Measurements from ENCODE around the gene PRPF31.

PRPF31 gene, protein sequence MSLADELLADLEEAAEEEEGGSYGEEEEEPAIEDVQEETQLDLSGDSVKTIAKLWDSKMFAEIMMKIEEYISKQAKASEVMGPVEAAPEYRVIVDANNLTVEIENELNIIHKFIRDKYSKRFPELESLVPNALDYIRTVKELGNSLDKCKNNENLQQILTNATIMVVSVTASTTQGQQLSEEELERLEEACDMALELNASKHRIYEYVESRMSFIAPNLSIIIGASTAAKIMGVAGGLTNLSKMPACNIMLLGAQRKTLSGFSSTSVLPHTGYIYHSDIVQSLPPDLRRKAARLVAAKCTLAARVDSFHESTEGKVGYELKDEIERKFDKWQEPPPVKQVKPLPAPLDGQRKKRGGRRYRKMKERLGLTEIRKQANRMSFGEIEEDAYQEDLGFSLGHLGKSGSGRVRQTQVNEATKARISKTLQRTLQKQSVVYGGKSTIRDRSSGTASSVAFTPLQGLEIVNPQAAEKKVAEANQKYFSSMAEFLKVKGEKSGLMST

DNA sequence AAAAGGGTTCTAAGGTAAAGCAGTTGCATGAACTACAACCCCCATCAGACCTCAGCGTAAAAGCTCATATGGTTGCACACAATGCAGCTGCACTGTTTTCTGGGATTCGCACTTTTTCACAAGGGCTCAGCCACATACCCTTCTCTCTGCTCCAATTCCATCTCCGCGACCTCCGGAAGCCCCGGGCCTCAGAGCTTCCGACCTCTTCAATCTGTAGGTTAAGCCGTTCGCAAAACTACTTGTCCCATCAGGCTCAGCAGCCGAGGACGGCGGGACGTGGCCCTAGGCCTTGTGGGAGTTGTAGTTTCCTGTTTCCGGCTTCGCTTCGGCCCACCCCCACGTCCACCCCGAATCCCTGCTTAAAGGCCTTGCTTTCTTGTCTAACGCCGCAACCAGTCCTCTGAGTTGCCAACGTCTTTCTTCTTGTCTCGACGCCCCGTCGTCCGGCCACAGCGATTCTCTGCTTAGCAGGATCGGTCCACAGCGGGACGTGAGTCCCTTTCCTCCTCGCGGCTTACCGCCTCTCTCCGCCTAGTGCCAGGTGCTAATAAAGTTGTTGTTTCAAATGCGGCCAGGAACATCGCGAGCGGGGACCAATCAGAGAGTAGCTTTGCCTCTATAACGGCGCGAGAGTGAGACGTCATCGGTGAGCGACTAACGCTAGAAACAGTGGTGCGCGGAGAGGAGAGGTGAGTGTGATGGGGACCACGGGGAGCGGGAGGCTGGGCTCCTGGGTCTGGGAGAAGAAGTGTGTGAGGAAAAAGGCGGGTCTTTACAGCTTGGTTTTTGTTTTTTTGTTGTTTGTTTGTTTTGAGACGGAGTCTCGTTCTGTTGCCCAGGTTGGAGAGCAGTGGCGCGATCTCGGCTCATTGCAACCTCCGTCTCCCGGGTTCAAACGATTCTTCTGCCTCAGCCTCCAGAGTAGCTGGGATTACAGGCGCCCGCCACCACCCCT is at the start of gene PRPF31, which contains the start of gene TFPT:
PRPF31 (plus strand) TSS at position 646 of the 955 bp plus-strand sequence. CDS start 2,525 bp downstream, outside the sequence.
TFPT (minus strand) TSS at position 549 of the 955 bp plus-strand sequence; CDS start at position 161, 388 bp downstream.
- TF ChIP-seq GATA3 (IDR thresholded peaks at IDR 0.05; ENCODE audit: low read depth, low read length) (no peak), GATA2 (IDR thresholded peaks at IDR 0.05; ENCODE audit: low read depth, low read length) (no peak)

GRCh38 chr19:54069470-54069869 is 46.1 kb upstream of the PRPF31 start:
- TF ChIP-seq GATA3 (IDR thresholded peaks at IDR 0.05; ENCODE audit: low read depth, low read length) (no peak), GATA2 (IDR thresholded peaks at IDR 0.05; ENCODE audit: low read depth, low read length) (no peak)

GRCh38 chr19:54073829-54074228 is 41.7 kb upstream of the PRPF31 start:
- TF ChIP-seq GATA2 (IDR thresholded peaks at IDR 0.05; ENCODE audit: low read depth, low read length) (no peak), GATA3 (IDR thresholded peaks at IDR 0.05; ENCODE audit: low read depth, low read length) (no peak)

DNA sequence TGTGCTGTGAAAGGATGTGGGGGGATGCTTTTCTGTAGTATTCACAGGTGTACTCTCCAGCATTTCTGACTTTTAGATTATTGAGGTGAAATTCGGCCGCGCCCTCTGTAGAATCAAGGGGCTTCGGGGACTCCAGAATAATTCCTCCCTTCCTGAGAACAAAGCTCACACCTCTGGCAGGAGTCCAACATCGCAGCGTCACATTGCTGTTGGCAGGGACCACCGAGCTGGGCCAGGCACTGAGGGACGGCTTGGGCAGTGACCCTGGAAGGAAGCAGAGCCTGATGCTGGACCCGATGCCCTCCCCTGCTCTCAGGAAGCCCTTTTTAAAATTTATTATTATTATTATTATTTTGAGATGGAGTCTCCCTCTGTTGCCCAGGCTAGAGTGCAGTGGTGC is 40.7 kb upstream of the PRPF31 start:
- TF ChIP-seq GATA2 (IDR thresholded peaks at IDR 0.05; ENCODE audit: low read depth, low read length) (no peak), GATA3 (IDR thresholded peaks at IDR 0.05; ENCODE audit: low read depth, low read length) (no peak)

- TF ChIP-seq GATA3 (IDR thresholded peaks at IDR 0.05; ENCODE audit: low read depth, low read length) (no peak), GATA2 (IDR thresholded peaks at IDR 0.05; ENCODE audit: low read depth, low read length) (no peak)
Measured at GRCh38 chr19:54077334-54077733, 38.2 kb upstream of the PRPF31 start.

GRCh38 chr19:54081032-54081431 is 34.5 kb upstream of the PRPF31 start, which contains the start of gene TARM1:
Gene TARM1, minus strand, starts transcription at chr19:54081365. Its CDS starts 25 bp downstream, at chr19:54081340.
- TF ChIP-seq GATA2 (IDR thresholded peaks at IDR 0.05; ENCODE audit: low read depth, low read length) (no peak), GATA3 (IDR thresholded peaks at IDR 0.05; ENCODE audit: low read depth, low read length) (no peak)

- TF ChIP-seq GATA3 (IDR thresholded peaks at IDR 0.05; ENCODE audit: low read depth, low read length) (no peak), GATA2 (IDR thresholded peaks at IDR 0.05; ENCODE audit: low read depth, low read length) (no peak)
Measured at GRCh38 chr19:54084410-54084809, 31.1 kb upstream of the PRPF31 start.

DNA sequence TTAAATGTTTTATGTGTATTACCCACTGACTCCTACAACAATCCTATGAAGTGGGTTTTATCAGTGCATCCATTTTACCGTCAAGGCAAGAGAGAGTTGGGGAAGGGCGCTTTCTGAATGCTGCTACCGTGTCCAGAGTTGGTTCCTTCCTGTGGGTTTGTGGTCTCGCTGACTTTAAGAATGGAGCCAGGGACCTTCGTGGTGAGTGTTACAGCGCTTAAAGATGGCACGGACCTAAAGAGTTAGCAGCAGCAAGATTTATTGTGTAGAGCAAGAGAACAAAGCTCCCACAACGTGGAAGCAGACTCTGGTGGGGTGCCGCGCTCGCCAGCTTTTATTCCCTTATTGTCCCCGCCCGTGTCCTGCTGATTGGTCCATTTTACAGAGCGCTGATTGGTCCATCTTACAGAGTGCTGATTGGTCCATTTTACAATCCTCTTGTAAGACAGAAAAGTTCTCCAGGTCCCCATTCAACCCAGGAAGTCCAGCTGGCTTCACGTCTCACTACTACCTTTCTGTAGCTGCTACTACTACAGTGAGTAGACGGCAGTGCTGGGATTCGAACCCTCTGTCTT is 21.0 kb upstream of the PRPF31 start:
- TF ChIP-seq GATA2 (IDR thresholded peaks at IDR 0.05; ENCODE audit: low read depth, low read length) (no peak), GATA3 (IDR thresholded peaks at IDR 0.05; ENCODE audit: low read depth, low read length) (no peak)

DNA sequence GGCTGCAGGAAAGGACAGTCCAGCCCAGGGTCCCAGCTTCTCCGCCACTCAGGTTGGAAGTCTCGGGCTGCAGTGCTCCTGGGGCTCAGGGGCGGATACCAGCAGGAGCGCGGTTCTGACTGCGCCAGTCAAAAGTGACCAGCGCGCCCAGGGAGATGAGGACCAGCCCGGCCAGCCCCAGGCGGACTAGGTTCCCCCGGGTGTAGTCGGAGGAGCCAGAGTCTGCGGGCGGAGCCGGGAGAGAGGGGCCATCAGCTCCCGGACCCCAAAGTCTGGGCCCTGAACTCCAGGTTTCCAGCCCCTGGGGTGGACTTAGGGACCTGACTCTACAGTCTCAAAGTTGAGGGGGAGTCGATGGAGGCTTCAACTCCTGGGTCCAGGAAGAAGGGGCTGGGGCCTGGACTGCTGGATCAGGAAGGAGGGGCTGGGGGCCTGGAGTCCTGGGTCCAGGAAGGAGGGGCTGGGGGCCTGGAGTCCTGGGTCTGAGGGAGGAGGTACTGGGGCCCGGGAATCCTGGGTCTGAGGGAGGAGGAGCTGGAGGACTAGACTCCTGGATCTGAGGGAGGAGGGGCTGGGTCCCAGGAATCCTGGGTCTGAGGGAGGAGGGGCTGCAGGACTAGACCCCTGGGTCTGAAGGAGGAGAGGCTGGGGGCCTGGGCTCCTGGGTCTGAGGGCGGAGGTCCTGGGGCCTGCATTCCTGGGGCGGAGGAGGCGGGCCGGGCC is 20.3 kb upstream of the PRPF31 start:
- TF ChIP-seq GATA3 (IDR thresholded peaks at IDR 0.05; ENCODE audit: low read depth, low read length) (no peak), GATA2 (IDR thresholded peaks at IDR 0.05; ENCODE audit: low read depth, low read length) (no peak)

GRCh38 chr19:54096617-54097106 is 18.9 kb upstream of the PRPF31 start:
- TF ChIP-seq GATA3 (IDR thresholded peaks at IDR 0.05; ENCODE audit: low read depth, low read length) (no peak), GATA2 (IDR thresholded peaks at IDR 0.05; ENCODE audit: low read depth, low read length) (no peak)

DNA sequence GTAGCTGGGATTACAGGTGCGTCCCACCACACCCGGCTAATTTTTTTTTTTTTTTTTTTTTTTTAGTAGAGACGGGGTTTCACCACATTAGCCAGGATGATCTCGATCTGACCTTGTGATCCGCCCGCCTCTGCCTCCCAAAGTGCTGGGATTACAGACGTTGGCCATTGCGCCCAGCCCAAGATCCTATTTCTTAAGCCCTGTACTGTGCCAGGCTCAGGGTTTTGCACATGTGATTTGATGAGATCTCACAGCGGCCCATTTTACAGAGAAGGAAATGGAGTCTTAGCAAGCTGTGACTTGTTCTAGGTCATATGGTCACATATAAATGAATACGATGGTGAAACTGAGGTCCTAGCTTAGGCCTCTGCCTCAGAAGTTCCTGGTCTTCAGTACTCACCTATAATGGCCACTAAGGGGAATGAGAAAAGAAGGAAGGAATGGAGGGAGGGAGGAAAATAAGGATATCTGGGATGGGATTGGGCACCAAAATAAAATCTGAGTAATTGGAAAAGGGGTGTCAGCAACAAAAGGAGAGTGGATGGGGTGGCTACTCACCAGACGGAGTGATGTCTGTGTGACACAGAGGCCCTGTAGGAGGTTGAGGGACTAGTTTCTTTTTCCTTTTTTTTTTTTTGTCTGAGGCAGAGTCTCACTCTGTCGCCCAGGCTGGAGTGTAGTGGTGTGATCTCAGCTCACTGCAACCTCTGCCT is 16.2 kb upstream of the PRPF31 start:
- no peak for TF ChIP-seq GATA3 (IDR thresholded peaks at IDR 0.05; ENCODE audit: low read depth, low read length)
- no peak for TF ChIP-seq GATA2 (IDR thresholded peaks at IDR 0.05; ENCODE audit: low read depth, low read length)

GRCh38 chr19:54100561-54100960 is 15.0 kb upstream of the PRPF31 start, which contains the start of gene OSCAR:
Gene OSCAR, minus strand, starts transcription at chr19:54100803. Its CDS starts 11 bp downstream, at chr19:54100792.
- no peak for TF ChIP-seq GATA2 (IDR thresholded peaks at IDR 0.05; ENCODE audit: low read depth, low read length)
- TF ChIP-seq GATA3 (IDR thresholded peaks at IDR 0.05; ENCODE audit: low read depth, low read length) = no peak

Measured in SH-SY5Y (cell line).